Fibroblast of lung (primary cell): ENCODE measurements around the gene LGALS7.

Experiments
- CTCF ChIP-seq, 2 donors: IDR thresholded peaks in 1 of 2; conservative IDR thresholded peaks in 1 of 2; 1 replicate in 1 of 2; 2 replicates in 1 of 2; pipeline ENCODE4 v1.5.1; 2011 to 2012; ENCODE audit warnings: low read length in 2 of 2, control low read depth in 1 of 2, inconsistent platforms in 1 of 2, low read depth in 1 of 2, mild to moderate bottlenecking in 1 of 2
- EZH2 ChIP-seq: IDR thresholded peaks from 2 replicates; pipeline ENCODE4 v1.5.1; 2012; ENCODE audit warnings: low read length, control low read depth, mild to moderate bottlenecking; ENCODE audit errors: missing control alignments

- TF ChIP-seq CTCF (conservative IDR thresholded peaks at IDR 0.05 in 1 of 2, IDR thresholded peaks at IDR 0.05 in 1 of 2; ENCODE audit: low read depth in 1 of 2, low read length in 2 of 2) (no peak), EZH2 (no peak)
Measured at GRCh38 chr19:38721496-38721895, 51.8 kb downstream of the LGALS7 start.
